Vagina (tissue), 2 donors: ENCODE results near the gene SLC43A1. TPM values are rescaled to one million over a fixed set of nuclear protein-coding genes. Genes with fewer than 3 reads are reported as not detected.

Experiments used
- DNase-seq, 2 donors: peaks; one replicate each; pipeline ENCODE4 v3.0.0-alpha.2; 2017; ENCODE audit errors: extremely low spot score in 2 of 2
- H3K27ac ChIP-seq: fragments of 200-600 bp; sonication (generic); one replicate; pipeline ENCODE4 v1.5.1; 2019
- H3K27me3 ChIP-seq: fragments of 200-600 bp; sonication (generic); one replicate; pipeline ENCODE4 v1.5.1; 2019
- H3K36me3 ChIP-seq, 2 donors: fragments of 200-600 bp; sonication (generic); one replicate each; pipeline ENCODE4 v1.5.1; 2017 to 2019
- H3K4me1 ChIP-seq: fragments of 200-600 bp; sonication (generic); one replicate; pipeline ENCODE4 v1.5.1; 2019
- H3K4me3 ChIP-seq, 2 donors: fragments of 200-600 bp; sonication (generic); 1 replicate in 1 of 2; 2 replicates in 1 of 2; pipeline ENCODE4 v1.5.1; 2016 to 2019
- H3K9me3 ChIP-seq: fragments of 200-600 bp; sonication (generic); one replicate; pipeline ENCODE4 v1.5.1; 2019
- CTCF ChIP-seq, 3 experiments: fragments of 450-650 bp in 2 of 3; fragments of 200-600 bp in 1 of 3; sonication (generic) in 1 of 3; IDR thresholded peaks; one replicate each; pipeline ENCODE4 v1.5.1; 2017 to 2019; ENCODE audit warnings: antibody characterized with exemption in 3 of 3, mild to moderate bottlenecking in 2 of 3, moderate library complexity in 2 of 3
- POLR2A ChIP-seq, 2 donors: fragments of 450-650 bp; IDR thresholded peaks; one replicate each; pipeline ENCODE4 v1.6.1; 2017; ENCODE audit warnings: antibody characterized with exemption in 2 of 2, mild to moderate bottlenecking in 2 of 2, moderate library complexity in 2 of 2
- POLR2AphosphoS5 ChIP-seq, 2 donors: sonication (generic); formaldehyde crosslinking; IDR thresholded peaks; one replicate each; pipeline ENCODE4 v1.9.0; 2017; ENCODE audit warnings: antibody characterized with exemption in 2 of 2, mild to moderate bottlenecking in 2 of 2, low read depth in 1 of 2; ENCODE audit not compliant: insufficient read depth in 1 of 2
- intact Hi-C: fragments of 100-400 bp; cut with DNase I; formaldehyde crosslinking; loops from one replicate; pipeline ENCODE4 v1.15.1; 2023
- total RNA-seq: library from RNA; depleted of rRNA; stranded (reverse); fragments of >200 nt; gene quantifications from one replicate; pipeline ENCODE4 v1.2.3, GENCODE V29; 2016

SLC43A1 gene
- total RNA-seq, 1 donor from 2014 or later, result 22.6 TPM

- Histone ChIP-seq H3K27ac (no peak overlapping the region), H3K9me3 (no peaks in the 10 kb centered on the region), H3K4me1 (no peaks in the 10 kb centered on the region), H3K4me3 (no peak overlapping the region), H3K36me3 (no peaks in the 10 kb centered on the region), H3K27me3 (no peaks in the 10 kb centered on the region)
- intact Hi-C loops, result no loop called here
- TF ChIP-seq POLR2A (IDR thresholded peaks at IDR 0.05) (no peak), POLR2AphosphoS5 (IDR thresholded peaks at IDR 0.05; ENCODE audit: insufficient read depth in 1 of 2, low read depth in 1 of 2) (no peak), CTCF (IDR thresholded peaks at IDR 0.05) (no peak)
- no peak for DNase-seq
Measured at GRCh38 chr11:57469268-57469667, 46.2 kb downstream of the SLC43A1 start.

- H3K9me3 ChIP-seq, result no peaks in the 10 kb centered on the region
- intact Hi-C loops, result no loop called here
- no peaks in the 10 kb centered on the region for H3K4me1 ChIP-seq
- no peaks in the 10 kb centered on the region for H3K27me3 ChIP-seq
- H3K4me3 ChIP-seq, result no peak overlapping the region
- no peaks in the 10 kb centered on the region for H3K36me3 ChIP-seq
- no peak overlapping the region for H3K27ac ChIP-seq
- no peak for DNase-seq
- TF ChIP-seq POLR2A (IDR thresholded peaks at IDR 0.05) (no peak), CTCF (IDR thresholded peaks at IDR 0.05) (no peak), POLR2AphosphoS5 (IDR thresholded peaks at IDR 0.05; ENCODE audit: insufficient read depth in 1 of 2, low read depth in 1 of 2) (no peak)
Measured at GRCh38 chr11:57468276-57468675, 47.2 kb downstream of the SLC43A1 start.

DNA sequence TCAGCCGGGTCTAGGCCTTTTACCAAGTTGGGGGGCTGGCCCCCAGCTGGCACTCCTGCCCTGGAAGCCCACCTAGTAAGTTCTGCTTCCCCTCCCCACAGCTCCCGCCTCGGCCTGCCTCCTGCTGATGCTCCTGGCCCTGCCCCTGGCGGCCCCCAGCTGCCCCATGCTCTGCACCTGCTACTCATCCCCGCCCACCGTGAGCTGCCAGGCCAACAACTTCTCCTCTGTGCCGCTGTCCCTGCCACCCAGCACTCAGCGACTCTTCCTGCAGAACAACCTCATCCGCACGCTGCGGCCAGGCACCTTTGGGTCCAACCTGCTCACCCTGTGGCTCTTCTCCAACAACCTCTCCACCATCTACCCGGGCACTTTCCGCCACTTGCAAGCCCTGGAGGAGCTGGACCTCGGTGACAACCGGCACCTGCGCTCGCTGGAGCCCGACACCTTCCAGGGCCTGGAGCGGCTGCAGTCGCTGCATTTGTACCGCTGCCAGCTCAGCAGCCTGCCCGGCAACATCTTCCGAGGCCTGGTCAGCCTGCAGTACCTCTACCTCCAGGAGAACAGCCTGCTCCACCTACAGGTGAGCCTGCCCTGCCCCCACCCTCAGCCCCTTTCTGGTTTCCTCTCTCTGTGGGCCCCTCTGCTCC lies 47.9 kb downstream of the SLC43A1 start:
- no peaks in the 10 kb centered on the region for H3K27me3 ChIP-seq
- intact Hi-C loops, result no loop called here
- TF ChIP-seq POLR2A (IDR thresholded peaks at IDR 0.05) (no peak), CTCF (IDR thresholded peaks at IDR 0.05) (no peak), POLR2AphosphoS5 (IDR thresholded peaks at IDR 0.05; ENCODE audit: insufficient read depth in 1 of 2, low read depth in 1 of 2) (no peak)
- H3K4me3 ChIP-seq, result no peak overlapping the region
- H3K27ac ChIP-seq, result no peak overlapping the region
- no peaks in the 10 kb centered on the region for H3K4me1 ChIP-seq
- no peaks in the 10 kb centered on the region for H3K36me3 ChIP-seq
- DNase-seq, result no peak
- H3K9me3 ChIP-seq, result no peaks in the 10 kb centered on the region

DNA sequence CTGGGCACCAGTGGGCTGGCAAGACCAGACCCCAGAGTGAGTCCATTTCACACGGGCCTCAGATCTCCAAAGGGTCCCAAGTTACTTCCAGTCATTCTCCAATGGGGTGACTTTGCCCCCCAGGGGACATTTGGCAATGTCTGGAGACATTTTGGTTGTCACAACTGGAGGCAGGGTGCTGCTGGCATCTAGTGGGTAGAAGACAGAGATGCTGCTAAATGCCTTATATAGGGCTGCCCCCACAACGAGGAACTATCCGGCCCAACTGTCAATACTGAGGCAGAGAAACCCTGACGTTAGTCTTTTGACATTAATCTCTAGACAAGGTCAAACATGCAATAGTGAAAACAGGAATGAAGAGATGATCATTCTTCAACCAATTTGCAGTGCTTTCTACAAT lies 48.8 kb downstream of the SLC43A1 start:
- Histone ChIP-seq H3K36me3 (no peaks in the 10 kb centered on the region), H3K4me1 (no peaks in the 10 kb centered on the region), H3K27ac (no peak overlapping the region), H3K4me3 (no peak overlapping the region), H3K27me3 (no peaks in the 10 kb centered on the region), H3K9me3 (no peaks in the 10 kb centered on the region)
- intact Hi-C loops, result no loop called here
- TF ChIP-seq POLR2A (IDR thresholded peaks at IDR 0.05), result no peak
- DNase-seq, result no peak

DNA sequence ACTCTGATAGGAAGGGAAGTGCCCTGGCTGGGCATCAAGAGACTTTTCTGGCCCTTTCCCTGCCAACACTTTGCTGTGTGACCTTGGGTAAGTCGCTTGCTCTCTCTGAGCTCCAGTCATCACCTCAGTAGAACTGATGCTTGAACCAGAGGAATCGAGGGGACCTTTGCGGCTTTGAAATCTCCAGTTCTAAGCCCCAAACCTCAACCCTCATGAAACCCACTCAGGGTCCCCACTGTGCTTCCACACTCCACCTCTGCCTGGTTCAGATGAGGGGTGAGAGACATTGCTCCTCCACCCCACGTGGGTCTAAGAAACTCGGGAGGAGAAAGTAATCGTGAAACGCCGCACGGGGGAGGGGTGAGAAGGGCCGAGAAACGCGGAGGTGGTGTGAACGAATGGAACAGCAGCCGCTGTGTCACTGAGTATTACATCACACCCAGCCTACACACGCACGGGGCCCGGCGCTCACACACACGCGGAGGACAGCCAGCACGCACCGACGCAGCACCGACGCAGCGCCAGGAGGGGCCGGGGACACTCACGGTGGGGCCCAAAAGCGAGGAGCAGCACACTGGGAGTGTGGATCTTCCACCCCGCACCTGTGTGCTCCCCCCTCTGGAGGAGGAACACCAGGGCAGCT lies 50.8 kb downstream of the SLC43A1 start:
- intact Hi-C loops, result loop anchor here (2.0 kb wide), 1 partner anchor 54 kb away; no protein-coding TSS in a partner anchor
- DNase-seq, result no peak
- H3K4me3 ChIP-seq, result no peak overlapping the region
- TF ChIP-seq POLR2A (IDR thresholded peaks at IDR 0.05) (no peak), POLR2AphosphoS5 (IDR thresholded peaks at IDR 0.05; ENCODE audit: insufficient read depth in 1 of 2, low read depth in 1 of 2) (no peak), CTCF (IDR thresholded peaks at IDR 0.05) (no peak)
- H3K9me3 ChIP-seq, result no peaks in the 10 kb centered on the region
- no peaks in the 10 kb centered on the region for H3K27me3 ChIP-seq
- peaks cover 15% of the 10 kb centered on the region for H3K4me1 ChIP-seq
- H3K36me3 ChIP-seq, result no peaks in the 10 kb centered on the region
- no peak overlapping the region for H3K27ac ChIP-seq
